PC-3 (cell line): ENCODE measurements around the gene UNC5B.

Experiments
- EZH2phosphoT487 ChIP-seq: fragments of 300-600 bp; sonication (generic); IDR thresholded peaks from 2 replicates; pipeline ENCODE4 v1.6.1; 2018; ENCODE audit warnings: mild to moderate bottlenecking, antibody characterized with exemption, low read length, borderline replicate concordance
- TF ChIP-seq, protein P1 (sequence below): fragments of 300-600 bp; sonication (generic); conservative IDR thresholded peaks from 2 replicates; pipeline ENCODE4 v1.5.1; 2017; ENCODE audit warnings: antibody characterized with exemption, low read depth, mild to moderate bottlenecking, low read length

DNA sequence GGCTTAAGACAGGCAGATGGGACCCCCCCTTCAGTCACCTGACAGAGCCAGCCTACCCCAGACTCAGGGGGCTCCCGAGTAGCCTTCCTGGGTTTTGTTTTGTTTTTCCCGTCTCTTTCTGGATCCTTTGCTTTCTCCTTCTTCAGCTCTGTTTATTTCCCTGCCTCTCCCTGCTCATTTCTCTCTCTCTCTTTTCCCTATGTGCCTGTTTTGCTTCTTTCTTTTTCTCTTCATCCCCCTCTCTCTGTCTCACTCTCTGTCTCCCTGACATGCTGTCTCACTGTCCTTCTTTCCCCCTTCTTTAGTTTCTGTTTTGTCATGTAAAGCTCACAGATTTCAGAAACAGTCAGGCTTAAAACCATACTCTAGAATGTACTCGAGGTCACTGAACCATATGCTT, 68.5 kb downstream of the UNC5B start:
- TF ChIP-seq EZH2phosphoT487, result no peak
- TF ChIP-seq, protein P1, sequence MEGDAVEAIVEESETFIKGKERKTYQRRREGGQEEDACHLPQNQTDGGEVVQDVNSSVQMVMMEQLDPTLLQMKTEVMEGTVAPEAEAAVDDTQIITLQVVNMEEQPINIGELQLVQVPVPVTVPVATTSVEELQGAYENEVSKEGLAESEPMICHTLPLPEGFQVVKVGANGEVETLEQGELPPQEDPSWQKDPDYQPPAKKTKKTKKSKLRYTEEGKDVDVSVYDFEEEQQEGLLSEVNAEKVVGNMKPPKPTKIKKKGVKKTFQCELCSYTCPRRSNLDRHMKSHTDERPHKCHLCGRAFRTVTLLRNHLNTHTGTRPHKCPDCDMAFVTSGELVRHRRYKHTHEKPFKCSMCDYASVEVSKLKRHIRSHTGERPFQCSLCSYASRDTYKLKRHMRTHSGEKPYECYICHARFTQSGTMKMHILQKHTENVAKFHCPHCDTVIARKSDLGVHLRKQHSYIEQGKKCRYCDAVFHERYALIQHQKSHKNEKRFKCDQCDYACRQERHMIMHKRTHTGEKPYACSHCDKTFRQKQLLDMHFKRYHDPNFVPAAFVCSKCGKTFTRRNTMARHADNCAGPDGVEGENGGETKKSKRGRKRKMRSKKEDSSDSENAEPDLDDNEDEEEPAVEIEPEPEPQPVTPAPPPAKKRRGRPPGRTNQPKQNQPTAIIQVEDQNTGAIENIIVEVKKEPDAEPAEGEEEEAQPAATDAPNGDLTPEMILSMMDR, result no peak
